OCI-LY7 (cell line): ENCODE measurements around the gene PIK3R6. TPM values are rescaled to one million over a fixed set of nuclear protein-coding genes. Genes with fewer than 3 reads are reported as not detected.

Source experiments
- BruUV-seq: library from RNA; stranded (reverse); fragments of 400-500 nt; replicated peaks from 2 replicates; lab custom pipeline; 2021; lab: Mats Ljungman, UMichigan
- CTCF ChIA-PET: fragments of 300-600 bp; sonication (Branson Sonifier 250); formaldehyde crosslinking; loops from one replicate; lab custom pipeline; 2022; ENCODE audit warnings: antibody characterized with exemption; ENCODE audit not compliant: unreplicated experiment; lab: Charles Lee
- POLR2A ChIA-PET: fragments of 300-600 bp; sonication (Branson Sonifier 250); formaldehyde crosslinking; loops from one replicate; lab custom pipeline; 2022; ENCODE audit warnings: antibody characterized with exemption; lab: Charles Lee
- DNase-seq: peaks from one replicate; pipeline ENCODE4 v3.0.0-alpha.2; 2015; ENCODE audit warnings: low spot score
- H2AFZ ChIP-seq: fragments of 200-600 bp; sonication (generic), shearing (Covaris generic); 2 replicates; pipeline ENCODE4 v1.6.1; 2014; ENCODE audit warnings: mild to moderate bottlenecking, antibody characterized with exemption, low read length, moderate library complexity
- H3K27ac ChIP-seq: fragments of 200-600 bp; sonication (generic); 2 replicates; pipeline ENCODE4 v1.5.1; 2014; ENCODE audit warnings: mixed run types, low read depth, mild to moderate bottlenecking, moderate library complexity, low read length, inconsistent platforms; ENCODE audit not compliant: poor library complexity, severe bottlenecking
- H3K36me3 ChIP-seq: fragments of 200-600 bp; sonication (generic); 2 replicates; pipeline ENCODE4 v1.6.1; 2014; ENCODE audit warnings: mild to moderate bottlenecking, antibody characterized with exemption, low read length, moderate library complexity, mixed read lengths; ENCODE audit not compliant: insufficient read depth
- H3K4me1 ChIP-seq: fragments of 200-600 bp; sonication (generic); 2 replicates; pipeline ENCODE4 v1.5.1; 2014; ENCODE audit warnings: mild to moderate bottlenecking, low read length; ENCODE audit not compliant: insufficient read depth, poor library complexity, severe bottlenecking
- H3K4me2 ChIP-seq: fragments of 200-600 bp; sonication (generic); 2 replicates; pipeline ENCODE4 v1.6.1; 2014; ENCODE audit warnings: mild to moderate bottlenecking, low read length
- H3K4me3 ChIP-seq: fragments of 200-600 bp; sonication (generic); 2 replicates; pipeline ENCODE4 v1.5.1; 2014; ENCODE audit warnings: mild to moderate bottlenecking, low read depth, low read length; ENCODE audit not compliant: poor library complexity, severe bottlenecking
- H3K79me2 ChIP-seq: fragments of 200-600 bp; sonication (generic); 2 replicates; pipeline ENCODE4 v1.6.1; 2016; ENCODE audit warnings: low read depth, mild to moderate bottlenecking, low read length, moderate library complexity, mixed read lengths; ENCODE audit not compliant: insufficient read depth
- H3K9me2 ChIP-seq: fragments of 200-600 bp; sonication (generic); 2 replicates; pipeline ENCODE4 v1.6.1; 2016; ENCODE audit warnings: mild to moderate bottlenecking, low read length, mixed read lengths; ENCODE audit not compliant: insufficient read depth
- H3K9me3 ChIP-seq: fragments of 200-600 bp; sonication (generic); 2 replicates; pipeline ENCODE4 v1.6.1; 2014; ENCODE audit warnings: mild to moderate bottlenecking, mixed run types, low read length, mixed read lengths
- H4K20me1 ChIP-seq: fragments of 200-600 bp; sonication (generic); 2 replicates; pipeline ENCODE4 v1.6.1; 2014; ENCODE audit warnings: mild to moderate bottlenecking, antibody characterized with exemption, low read length, moderate library complexity, mixed read lengths; ENCODE audit not compliant: insufficient read depth
- CTCF ChIP-seq: fragments of 200-600 bp; sonication (generic); conservative IDR thresholded peaks from 2 replicates; pipeline ENCODE4 v1.5.1; 2014; ENCODE audit warnings: mild to moderate bottlenecking, antibody characterized with exemption, low read length, moderate library complexity, mixed read lengths
- EZH2phosphoT487 ChIP-seq: fragments of 200-600 bp; sonication (generic); IDR thresholded peaks from 2 replicates; pipeline ENCODE4 v1.6.1; 2018; ENCODE audit warnings: low read depth, borderline replicate concordance, mild to moderate bottlenecking, mixed run types, antibody characterized with exemption, low read length, moderate library complexity, mixed read lengths
- intact Hi-C: fragments of 100-400 bp; cut with micrococcal nuclease; formaldehyde crosslinking; loops from one replicate; pipeline ENCODE4 v1.10.0; 2022; ENCODE audit not compliant: unreplicated experiment
- total RNA-seq, 2 experiments: library from RNA; depleted of rRNA in 1 of 2; stranded (reverse); fragments of >200 nt in 1 of 2; shearing (Covaris generic) in 1 of 2; gene quantifications; 2 replicates each; pipeline ENCODE4 v1.2.3, GENCODE V29; 2014 to 2022

PIK3R6 gene
- total RNA-seq, 2 experiments from 2014 or later: not detected

GRCh38 chr17:8872705-8873435 lies 5.4 kb upstream of the PIK3R6 start:
- H4K20me1 ChIP-seq: no peaks in the 10 kb centered on the region
- no peak overlapping the region for H3K27ac ChIP-seq
- H3K4me1 ChIP-seq: no peaks in the 10 kb centered on the region
- no TSS peak for BruUV-seq
- no peak overlapping the region for H3K4me2 ChIP-seq
- TF ChIP-seq EZH2phosphoT487: no peak
- no peak for TF ChIP-seq CTCF
- DNase-seq: no peak
- intact Hi-C loops: no loop called here
- H2AFZ ChIP-seq: no peak overlapping the region
- no peaks in the 10 kb centered on the region for H3K79me2 ChIP-seq
- H3K4me3 ChIP-seq: no peak overlapping the region
- no peaks in the 10 kb centered on the region for H3K36me3 ChIP-seq
- no peaks in the 10 kb centered on the region for H3K9me3 ChIP-seq
- CTCF ChIA-PET: no interaction called here
- no peaks in the 10 kb centered on the region for H3K9me2 ChIP-seq
- POLR2A ChIA-PET: interaction anchor here (0.7 kb wide), 1 partner anchor 470 kb away, joined by 3 read pairs; no protein-coding TSS in a partner anchor

GRCh38 chr17:8872036-8872704 lies 4.7 kb upstream of the PIK3R6 start:
- no peak overlapping the region for H3K27ac ChIP-seq
- ChIA-PET CTCF (no interaction called here), POLR2A (interaction anchor here (0.6 to 0.7 kb wide), 2 partner anchors 471 to 717 kb away, joined by 3 read pairs; no protein-coding TSS in a partner anchor)
- no peak overlapping the region for H3K4me2 ChIP-seq
- H2AFZ ChIP-seq: no peak overlapping the region; the same call in 1 of the 2 replicates
- intact Hi-C loops: no loop called here
- no TSS peak for BruUV-seq
- H3K4me3 ChIP-seq: no peak overlapping the region
- H3K79me2 ChIP-seq: no peaks in the 10 kb centered on the region
- H3K4me1 ChIP-seq: no peaks in the 10 kb centered on the region
- DNase-seq: no peak
- H3K9me2 ChIP-seq: no peaks in the 10 kb centered on the region
- H3K36me3 ChIP-seq: no peaks in the 10 kb centered on the region
- no peaks in the 10 kb centered on the region for H4K20me1 ChIP-seq
- H3K9me3 ChIP-seq: no peaks in the 10 kb centered on the region
- TF ChIP-seq CTCF: no peak
- no peak for TF ChIP-seq EZH2phosphoT487
